MM.1S (cell line): ENCODE results near the gene PRSS2.

Source experiments
- CTCF ChIP-seq: fragments of 300-600 bp; sonication (generic); IDR thresholded peaks from 2 replicates; pipeline ENCODE4 v1.5.1; 2016; ENCODE audit warnings: antibody characterized with exemption, low read length, mixed read lengths
- EZH2phosphoT487 ChIP-seq: fragments of 300-600 bp; sonication (generic); IDR thresholded peaks from 2 replicates; pipeline ENCODE4 v1.6.1; 2018; ENCODE audit warnings: antibody characterized with exemption, low read length

- no peak for TF ChIP-seq CTCF
- TF ChIP-seq EZH2phosphoT487, result no peak
Observed at GRCh38 chr7:142795339-142795863, 24.6 kb downstream of the PRSS2 start.
